ENCODE data around the gene INKA2. TPM values are rescaled to one million over a fixed set of nuclear protein-coding genes. Genes with fewer than 3 reads are reported as not detected.

The INKA2 gene
- polyA plus RNA-seq, 1 of the 3 experiments (the other 2 are of a cell fraction) = 1.1 TPM

GRCh38 chr1:111720274-111720976 lies 18.8 kb downstream of the INKA2 start (continued):
- no peak for TF ChIP-seq IRF3 (IDR thresholded peaks at IDR 0.05; ENCODE audit: low read depth, low read length)
- TF ChIP-seq POLR2AphosphoS5 (IDR thresholded peaks at IDR 0.05; ENCODE audit: low read depth, low read length) = no peak
- no peak for TF ChIP-seq NRF1 (IDR thresholded peaks at IDR 0.05; ENCODE audit: low read depth, low read length)
- no peak for TF ChIP-seq USF1 (IDR thresholded peaks at IDR 0.05; ENCODE audit: borderline replicate concordance, low read depth)

GRCh38 chr1:111719674-111720132 lies 19.5 kb downstream of the INKA2 start:
- Histone ChIP-seq H3K4me1 (ENCODE audit: control insufficient read depth in 1 of 2, insufficient read depth in 2 of 2, low read depth in 1 of 2, low read length in 1 of 2) (no peaks in the 10 kb centered on the region), H3K27ac (ENCODE audit: low read depth in 2 of 2, low read length in 1 of 2) (no peak overlapping the region), H3K9me2 (no peaks in the 10 kb centered on the region), H3K4me3 (ENCODE audit: low read depth in 2 of 2, low read length in 1 of 2) (no peak overlapping the region), H3K9ac (no peak overlapping the region), H3K4me2 (no peak overlapping the region), H4K20me1 (ENCODE audit: insufficient read depth) (no peaks in the 10 kb centered on the region), H3K79me2 (ENCODE audit: insufficient read depth) (no peaks in the 10 kb centered on the region), H3K27me3 (ENCODE audit: insufficient read depth) (no peaks in the 10 kb centered on the region), H3K36me3 (replicated peaks in 1 of 2; ENCODE audit: control insufficient read depth in 1 of 2, insufficient read depth in 2 of 2, low read length in 1 of 2) (peaks cover 4 to 13% of the 10 kb centered on the region in 2 experiments), H3F3A (replicated peaks; ENCODE audit: insufficient read depth) (no peaks in the 10 kb centered on the region), H3K9me3 (no peaks in the 10 kb centered on the region), H2AFZ (ENCODE audit: low read depth) (no peak overlapping the region)
- ChIA-PET CTCF (no interaction called here), POLR2A (no interaction called here)
- DNase-seq = no peak
- 96% methylated on average over 4 of the region's 4 CpGs for WGBS (ENCODE audit: low lambda C conversion rate)
- TF ChIP-seq GABPA (IDR thresholded peaks at IDR 0.05; ENCODE audit: low read depth) (no peak), POLR2AphosphoS5 (IDR thresholded peaks at IDR 0.05; ENCODE audit: low read depth, low read length) (no peak), GATA2 (CRISPR knock-in tag; IDR thresholded peaks at IDR 0.05) (no peak), SMC3 (IDR thresholded peaks at IDR 0.05; ENCODE audit: low read depth, low read length) (no peak), ELF1 (IDR thresholded peaks at IDR 0.05) (no peak), USF2 (IDR thresholded peaks at IDR 0.05; ENCODE audit: borderline replicate concordance, low read depth, low read length) (no peak)

- H3K4me1 ChIP-seq (ENCODE audit: control insufficient read depth in 1 of 2, insufficient read depth in 2 of 2, low read depth in 1 of 2, low read length in 1 of 2) = no peaks in the 10 kb centered on the region
- no peak for DNase-seq
- H3F3A ChIP-seq (replicated peaks; ENCODE audit: insufficient read depth) = peaks cover 4% of the 10 kb centered on the region
- no peaks in the 10 kb centered on the region for H3K9me2 ChIP-seq
- H3K9ac ChIP-seq = no peak overlapping the region
- H3K27ac ChIP-seq (ENCODE audit: low read depth in 2 of 2, low read length in 1 of 2) = no peak overlapping the region
- no peak overlapping the region for H3K4me3 ChIP-seq (ENCODE audit: low read depth in 2 of 2, low read length in 1 of 2)
- H2AFZ ChIP-seq (ENCODE audit: low read depth) = no peak overlapping the region
- ChIA-PET CTCF (no interaction called here), POLR2A (no interaction called here)
- H3K79me2 ChIP-seq (ENCODE audit: insufficient read depth) = no peaks in the 10 kb centered on the region
- H3K4me2 ChIP-seq = no peak overlapping the region
- no peaks in the 10 kb centered on the region for H3K27me3 ChIP-seq (ENCODE audit: insufficient read depth)
- H3K9me3 ChIP-seq = no peaks in the 10 kb centered on the region
- WGBS (ENCODE audit: low lambda C conversion rate) = 93% methylated on average over 5 of the region's 5 CpGs
- peaks cover 4 to 13% of the 10 kb centered on the region in 2 experiments for H3K36me3 ChIP-seq (replicated peaks in 1 of 2; ENCODE audit: control insufficient read depth in 1 of 2, insufficient read depth in 2 of 2, low read length in 1 of 2)
- H4K20me1 ChIP-seq (ENCODE audit: insufficient read depth) = no peaks in the 10 kb centered on the region
- no peak for TF ChIP-seq MAX (IDR thresholded peaks at IDR 0.05; ENCODE audit: low read depth)
- TF ChIP-seq RCOR1 (IDR thresholded peaks at IDR 0.05; ENCODE audit: low read length) = no peak
- TF ChIP-seq FOXJ3 (CRISPR knock-in tag; IDR thresholded peaks at IDR 0.05) = no peak
- no peak for TF ChIP-seq TEAD4 (IDR thresholded peaks at IDR 0.05; ENCODE audit: borderline replicate concordance, insufficient read depth)
- TF ChIP-seq GABPA (IDR thresholded peaks at IDR 0.05; ENCODE audit: low read depth) = no peak
- TF ChIP-seq USF2 (IDR thresholded peaks at IDR 0.05; ENCODE audit: borderline replicate concordance, low read depth, low read length) = no peak
- TF ChIP-seq GATA2 (CRISPR knock-in tag; IDR thresholded peaks at IDR 0.05) = no peak
- TF ChIP-seq RFX5 (IDR thresholded peaks at IDR 0.05; ENCODE audit: low read length) = no peak
- TF ChIP-seq CTCF (IDR thresholded peaks at IDR 0.05) = no peak
- TF ChIP-seq MXI1 (IDR thresholded peaks at IDR 0.05; ENCODE audit: low read depth, low read length) = no peak
- no peak for TF ChIP-seq PBX3 (IDR thresholded peaks at IDR 0.05)
Measured at GRCh38 chr1:111719135-111719534, 20.1 kb downstream of the INKA2 start.
